ENCODE data around the gene RAB9B. TPM values are rescaled to one million over a fixed set of nuclear protein-coding genes. Genes with fewer than 3 reads are reported as not detected.
"Not testable (repeated sequence)": the region's sequence is repeated elsewhere in the genome, so short reads cannot be mapped to it uniquely, and the experiment has no call there.

Gene RAB9B
- polyA plus RNA-seq, 3 donors = 0.01 to 0.08 TPM; not detected in 1

- no peaks in the 10 kb centered on the region for H3K27me3 ChIP-seq (ENCODE audit: control insufficient read depth in 2 of 2, insufficient read depth in 2 of 2, low read length in 2 of 2)
- H3K4me3 Mint-ChIP-seq = no peak overlapping the region
- no peak overlapping the region for H3K9ac ChIP-seq (ENCODE audit: insufficient read depth, low read length, poor library complexity, severe bottlenecking)
- peaks cover 0 to 4% (median 0%) of the 10 kb centered on the region in 3 donors for H3K27me3 Mint-ChIP-seq (ENCODE audit: low read depth in 3 of 3)
- no peak overlapping the region for H3K4me2 ChIP-seq (replicated peaks; ENCODE audit: extremely low read depth, low read length, poor library complexity, severe bottlenecking)
- H3K27ac ChIP-seq (ENCODE audit: low read depth in 1 of 2, low read length in 2 of 2) = no peak overlapping the region
- H4K20me1 ChIP-seq (ENCODE audit: insufficient read depth, low read length) = no peaks in the 10 kb centered on the region
- TF ChIP-seq CTCF (IDR thresholded peaks at IDR 0.05) = no peak
- H3K79me2 ChIP-seq (ENCODE audit: insufficient read depth, low read length) = no peaks in the 10 kb centered on the region
- H3K4me3 ChIP-seq (replicated peaks in 1 of 3; ENCODE audit: low read depth in 2 of 3, low read length in 3 of 3) = no peak overlapping the region
- peaks cover 0 to 2% (median 0%) of the 10 kb centered on the region in 7 donors for H3K9me3 Mint-ChIP-seq
- no peaks in the 10 kb centered on the region for H3K36me3 Mint-ChIP-seq
- no peak overlapping the region for H3K27ac Mint-ChIP-seq
- H3K4me1 ChIP-seq (ENCODE audit: control insufficient read depth in 1 of 2, insufficient read depth in 2 of 2, low read length in 2 of 2) = peaks cover 0 to 3% of the 10 kb centered on the region in 2 donors
- peaks cover 6% of the 10 kb centered on the region for H3K4me1 Mint-ChIP-seq
- no peak overlapping the region for H2AFZ ChIP-seq (ENCODE audit: insufficient read depth, low read depth, low read length, poor library complexity, severe bottlenecking)
- no peaks in the 10 kb centered on the region for H3K36me3 ChIP-seq (replicated peaks in 1 of 2; ENCODE audit: control insufficient read depth in 1 of 2, insufficient read depth in 2 of 2, low read length in 2 of 2)
- no peaks in the 10 kb centered on the region for H3K9me3 ChIP-seq (replicated peaks in 1 of 2; ENCODE audit: control insufficient read depth in 1 of 2, insufficient read depth in 1 of 2, low read length in 2 of 2)
- intact Hi-C loops (cut with micrococcal nuclease) = loop anchor here in 1 of 2 donors (5.0 kb wide), 1 partner anchor 291 kb away; no protein-coding TSS in a partner anchor
- DNase-seq = no peak
Measured at GRCh38 chrX:103823591-103823990, 8.5 kb downstream of the RAB9B start.

GRCh38 chrX:103820802-103821201, 11.3 kb downstream of the RAB9B start:
- not testable (repeated sequence) for H3K9me3 Mint-ChIP-seq, H3K4me1 Mint-ChIP-seq

More at GRCh38 chrX:103820802-103821201, 11.3 kb downstream of the RAB9B start:
- H3K4me2 ChIP-seq (replicated peaks; ENCODE audit: extremely low read depth, low read length, poor library complexity, severe bottlenecking); H3K4me3 Mint-ChIP-seq; H3K4me1 ChIP-seq (ENCODE audit: control insufficient read depth in 1 of 2, insufficient read depth in 2 of 2, low read length in 2 of 2); H3K9ac ChIP-seq (ENCODE audit: insufficient read depth, low read length, poor library complexity, severe bottlenecking); H3K4me3 ChIP-seq (replicated peaks in 1 of 3; ENCODE audit: low read depth in 2 of 3, low read length in 3 of 3); DNase-seq; H3K9me3 ChIP-seq (replicated peaks in 1 of 2; ENCODE audit: control insufficient read depth in 1 of 2, insufficient read depth in 1 of 2, low read length in 2 of 2); H3K36me3 ChIP-seq (replicated peaks in 1 of 2; ENCODE audit: control insufficient read depth in 1 of 2, insufficient read depth in 2 of 2, low read length in 2 of 2); H3K79me2 ChIP-seq (ENCODE audit: insufficient read depth, low read length); H3K36me3 Mint-ChIP-seq; H3K27me3 ChIP-seq (ENCODE audit: control insufficient read depth in 2 of 2, insufficient read depth in 2 of 2, low read length in 2 of 2); H3K27ac ChIP-seq (ENCODE audit: low read depth in 1 of 2, low read length in 2 of 2); H3K27me3 Mint-ChIP-seq (ENCODE audit: low read depth in 3 of 3); H2AFZ ChIP-seq (ENCODE audit: insufficient read depth, low read depth, low read length, poor library complexity, severe bottlenecking); H4K20me1 ChIP-seq (ENCODE audit: insufficient read depth, low read length): not testable (repeated sequence)
- H3K27ac Mint-ChIP-seq = peak overlapping the region in 1 of 7 donors; percentile 33
- intact Hi-C loops (cut with micrococcal nuclease) = loop anchor here in 1 of 2 donors (5.0 kb wide), 1 partner anchor 289 kb away; no protein-coding TSS in a partner anchor
- WGBS (ENCODE audit: insufficient coverage) = no CpG with 5 or more reads among the region's 6 CpGs

Measured in CD14-positive monocyte (primary cell).